ENCODE measurements around the gene AKAP1.
"Not testable (repeated sequence)": the region's sequence is repeated elsewhere in the genome, so short reads cannot be mapped to it uniquely, and the experiment has no call there.

GRCh38 chr17:57102660-57103059 is 17.6 kb downstream of the AKAP1 start:
- TF ChIP-seq NCOA4 (IDR thresholded peaks at IDR 0.05; ENCODE audit: partially characterized antibody); ZBTB17 (CRISPR knock-in tag; IDR thresholded peaks at IDR 0.05); PATZ1 (CRISPR knock-in tag; IDR thresholded peaks at IDR 0.05; ENCODE audit: borderline replicate concordance); ELF4 (CRISPR knock-in tag; IDR thresholded peaks at IDR 0.05); BMI1 (IDR thresholded peaks at IDR 0.05; ENCODE audit: low read length); PHF8 (IDR thresholded peaks at IDR 0.05; ENCODE audit: borderline replicate concordance, low read length): not testable (repeated sequence)

All from K562 (cell line).